Spleen (tissue), 7 donors: ENCODE data around the gene JADE2.

Source experiments
- CTCF ChIP-seq, 11 experiments: fragments of 200-600 bp in 7 of 11; fragments of 450-650 bp in 4 of 11; sonication (generic) in 4 of 11; IDR thresholded peaks in 8 of 11; conservative IDR thresholded peaks in 3 of 11; 1 replicate in 7 of 11; 2 replicates in 4 of 11; pipeline versions ENCODE4 v1.4.0 to v1.8.0; 2016 to 2021; ENCODE audit warnings: antibody characterized with exemption in 11 of 11, inconsistent platforms in 4 of 11, mild to moderate bottlenecking in 1 of 11
- POLR2A ChIP-seq, 3 donors: fragments of 450-650 bp; IDR thresholded peaks; one replicate each; pipeline ENCODE4 v1.5.1; 2017; ENCODE audit warnings: antibody characterized with exemption in 3 of 3, mild to moderate bottlenecking in 1 of 3
- POLR2AphosphoS5 ChIP-seq, 3 donors: sonication (generic); formaldehyde crosslinking; IDR thresholded peaks; one replicate each; pipeline ENCODE4 v1.5.1; 2017; ENCODE audit warnings: antibody characterized with exemption in 3 of 3
- donor health status: DM: no; HTN: no; CAD: no; lungs with moderate emphysema.
- donor health status: DM: no; HTN: no; CAD: no.
- donor health status: DM: no; HTN: no; CAD: no.

GRCh38 chr5:134563221-134563620 is 37.8 kb downstream of the JADE2 start:
- TF ChIP-seq POLR2A (IDR thresholded peaks at IDR 0.05) (no peak), CTCF (IDR thresholded peaks at IDR 0.05 in 8 of 11, conservative IDR thresholded peaks at IDR 0.05 in 3 of 11) (no peak), POLR2AphosphoS5 (IDR thresholded peaks at IDR 0.05) (peak in 1 of 3 donors; percentile 11)
